GM06990 (cell line): ENCODE data around the gene HSPA1B.
"Not testable (repeated sequence)": the region's sequence is repeated elsewhere in the genome, so short reads cannot be mapped to it uniquely, and the experiment has no call there.

Experiments
- DNase-seq: peaks from one replicate; pipeline ENCODE4 v3.0.0-alpha.2; 2011; ENCODE audit not compliant: insufficient read length; ENCODE audit errors: extremely low read depth
- H3K27me3 ChIP-seq: replicated peaks from 2 replicates; pipeline ENCODE4 v1.6.0; 2011; ENCODE audit warnings: low read length; ENCODE audit not compliant: control insufficient read depth, insufficient read depth
- H3K36me3 ChIP-seq: 2 replicates; pipeline ENCODE4 v1.5.1; 2011; ENCODE audit warnings: low read length; ENCODE audit not compliant: control insufficient read depth, insufficient read depth
- H3K4me3 ChIP-seq: replicated peaks from 2 replicates; pipeline ENCODE4 v1.5.1; 2011; ENCODE audit warnings: low read depth, mild to moderate bottlenecking, control low read depth, low read length
- CTCF ChIP-seq: IDR thresholded peaks from 2 replicates; pipeline ENCODE4 v1.5.1; 2011; ENCODE audit warnings: low read length, control low read depth, mild to moderate bottlenecking, inconsistent platforms; ENCODE audit not compliant: insufficient read depth, poor library complexity, severe bottlenecking

HSPA1B gene

GRCh38 chr6:31862344-31863235, 35.1 kb downstream of the HSPA1B start, which contains the start of gene NEU1:
TSS of gene NEU1 (minus strand) at chr6:31862821. CDS start at chr6:31862776, 45 bp downstream.
- TF ChIP-seq CTCF = no peak
- peak; percentile 98 for DNase-seq
- Histone ChIP-seq H3K27me3 (no peaks in the 10 kb centered on the region; the same call in 1 of the 2 replicates), H3K4me3 (peak within 1 kb of the TSS; percentile 77), H3K36me3 (peaks cover 9% of the 10 kb centered on the region)

- not testable (repeated sequence) for DNase-seq, H3K36me3 ChIP-seq, H3K27me3 ChIP-seq
- H3K4me3 ChIP-seq = peak overlapping the region; percentile 77
Observed at GRCh38 chr6:31864123-31864562, 36.6 kb downstream of the HSPA1B start.

GRCh38 chr6:31864818-31865204, 37.3 kb downstream of the HSPA1B start:
- no peak for TF ChIP-seq CTCF
- DNase-seq = no peak
- peaks cover 2% of the 10 kb centered on the region for H3K36me3 ChIP-seq
- no peak overlapping the region for H3K4me3 ChIP-seq
- H3K27me3 ChIP-seq = no peaks in the 10 kb centered on the region; the same call in 1 of the 2 replicates

- no peak for TF ChIP-seq CTCF
- DNase-seq = no peak
- Histone ChIP-seq H3K27me3 (no peaks in the 10 kb centered on the region; the same call in none of the 2 replicates), H3K4me3 (no peak overlapping the region), H3K36me3 (no peaks in the 10 kb centered on the region; the same call in 1 of the 2 replicates)
Observed at GRCh38 chr6:31865205-31866118, 37.9 kb downstream of the HSPA1B start.

GRCh38 chr6:31868658-31868971, 41.1 kb downstream of the HSPA1B start:
- H3K36me3 ChIP-seq, H3K27me3 ChIP-seq, DNase-seq, H3K4me3 ChIP-seq: not testable (repeated sequence)

- Histone ChIP-seq H3K36me3 (no peaks in the 10 kb centered on the region), H3K4me3 (no peak overlapping the region), H3K27me3 (no peaks in the 10 kb centered on the region; the same call in none of the 2 replicates)
- DNase-seq = no peak
- TF ChIP-seq CTCF = no peak
Observed at GRCh38 chr6:31869343-31869742, 41.8 kb downstream of the HSPA1B start.
